GM20000 (cell line): Measurements from ENCODE around the gene OTOG.

ENCODE experiments used
- DNase-seq: peaks from one replicate; pipeline ENCODE4 v3.0.0; 2012; ENCODE audit warnings: low spot score
- CTCF ChIP-seq: IDR thresholded peaks from 2 replicates; pipeline ENCODE4 v1.5.1; 2012; ENCODE audit warnings: mild to moderate bottlenecking, control low read depth; ENCODE audit errors: extremely low read depth, missing control alignments

OTOG gene

GRCh38 chr11:17547932-17548331 is 873 bp downstream of the OTOG start:
- no peak for DNase-seq
- no peak for TF ChIP-seq CTCF

- DNase-seq = no peak
Measured at GRCh38 chr11:17548444-17548843, 1.4 kb downstream of the OTOG start.

GRCh38 chr11:17550450-17551346 is 3.6 kb downstream of the OTOG start:
- no peak for TF ChIP-seq CTCF
- no peak for DNase-seq

More at GRCh38 chr11:17548444-17548843, 1.4 kb downstream of the OTOG start:
- TF ChIP-seq CTCF = no peak

GRCh38 chr11:17551347-17552040 is 4.4 kb downstream of the OTOG start:
- DNase-seq = no peak
- TF ChIP-seq CTCF = no peak

GRCh38 chr11:17552041-17552355 is 4.9 kb downstream of the OTOG start:
- no peak for TF ChIP-seq CTCF
- no peak for DNase-seq

GRCh38 chr11:17552392-17553248 is 5.6 kb downstream of the OTOG start:
- TF ChIP-seq CTCF = no peak
- DNase-seq = no peak

GRCh38 chr11:17553249-17553546 is 6.1 kb downstream of the OTOG start:
- DNase-seq = no peak
- TF ChIP-seq CTCF = no peak
